HEK293 (cell line): ENCODE data around the gene DARS2.

Experiments
- CTCF ChIA-PET: fragments of 350-600 bp; formaldehyde crosslinking; extraction: SDS; loops from one replicate; lab custom pipeline; 2021; ENCODE audit warnings: antibody characterized with exemption; lab: Yijun Ruan, JAX
- POLR2A ChIA-PET: fragments of 300-600 bp; formaldehyde crosslinking; extraction: SDS; loops from one replicate; lab custom pipeline; 2020; ENCODE audit warnings: antibody characterized with exemption, inconsistent platforms; lab: Yijun Ruan, JAX
- H3K27ac ChIP-seq: fragments of 200-500 bp; sonication (Bioruptor generic); 2 replicates; pipeline ENCODE4 v1.5.1; 2014; ENCODE audit warnings: low read depth, low read length, control low read depth, inconsistent platforms; ENCODE audit errors: extremely low read depth
- H3K36me3 ChIP-seq, 2 experiments: fragments of 200-500 bp in 1 of 2; sonication (Bioruptor generic) in 1 of 2; 1 replicate in 1 of 2; 2 replicates in 1 of 2; pipeline ENCODE4 v1.5.1; 2014 to 2017; ENCODE audit warnings: inconsistent platforms in 2 of 2, low read length in 2 of 2; ENCODE audit not compliant: control insufficient read depth in 2 of 2, insufficient read depth in 1 of 2
- H3K4me1 ChIP-seq: fragments of 200-500 bp; sonication (Bioruptor generic); 2 replicates; pipeline ENCODE4 v1.5.1; 2014; ENCODE audit warnings: mild to moderate bottlenecking, low read length, inconsistent platforms; ENCODE audit not compliant: control insufficient read depth, insufficient read depth
- H3K4me3 ChIP-seq: 2 replicates; pipeline ENCODE4 v1.5.1; 2011; ENCODE audit warnings: low read depth, mild to moderate bottlenecking, control low read depth, low read length, moderate library complexity
- H3K9me3 ChIP-seq: fragments of 200-500 bp; sonication (Bioruptor generic); 2 replicates; pipeline ENCODE4 v1.5.1; 2014; ENCODE audit warnings: low read depth, low read length, inconsistent platforms; ENCODE audit not compliant: control insufficient read depth, insufficient read depth
- PRDM1 ChIP-seq: fragments of 450-650 bp; formaldehyde crosslinking; IDR thresholded peaks from 2 replicates; pipeline ENCODE4; 2016; ENCODE audit warnings: missing biosample characterization, missing genetic modification characterization
- PRDM4 ChIP-seq: fragments of 450-650 bp; formaldehyde crosslinking; IDR thresholded peaks from 2 replicates; pipeline ENCODE4 v1.5.1; 2017; ENCODE audit warnings: missing biosample characterization, missing genetic modification characterization
- REPIN1 ChIP-seq: fragments of 450-650 bp; formaldehyde crosslinking; IDR thresholded peaks from 2 replicates; pipeline ENCODE4 v1.5.1; 2017; ENCODE audit warnings: missing biosample characterization, missing genetic modification characterization, low read depth
- SP2 ChIP-seq: fragments of 450-650 bp; formaldehyde crosslinking; IDR thresholded peaks from 2 replicates; pipeline ENCODE4 v1.5.1; 2016; ENCODE audit warnings: missing biosample characterization, missing genetic modification characterization
- TSHZ1 ChIP-seq: fragments of 450-650 bp; formaldehyde crosslinking; IDR thresholded peaks from 2 replicates; pipeline ENCODE4 v1.5.1; 2016; ENCODE audit warnings: missing biosample characterization, missing genetic modification characterization, borderline replicate concordance
- ZFP3 ChIP-seq: fragments of 450-650 bp; formaldehyde crosslinking; IDR thresholded peaks from 2 replicates; pipeline ENCODE4 v1.5.1; 2016; ENCODE audit warnings: low read depth, missing biosample characterization, missing genetic modification characterization
- ZFP69B ChIP-seq: fragments of 450-650 bp; formaldehyde crosslinking; IDR thresholded peaks from 2 replicates; pipeline ENCODE4 v1.5.1; 2016; ENCODE audit warnings: missing biosample characterization, missing genetic modification characterization
- ZNF132 ChIP-seq: fragments of 450-650 bp; formaldehyde crosslinking; IDR thresholded peaks from 2 replicates; pipeline ENCODE4 v1.5.1; 2017; ENCODE audit warnings: missing biosample characterization, missing genetic modification characterization, borderline replicate concordance
- ZNF146 ChIP-seq: fragments of 450-650 bp; formaldehyde crosslinking; IDR thresholded peaks from 2 replicates; pipeline ENCODE4 v1.5.1; 2016; ENCODE audit warnings: missing biosample characterization, missing genetic modification characterization
- ZNF175 ChIP-seq: fragments of 450-650 bp; formaldehyde crosslinking; IDR thresholded peaks from 2 replicates; pipeline ENCODE4 v1.5.1; 2016; ENCODE audit warnings: missing biosample characterization, missing genetic modification characterization
- ZNF19 ChIP-seq: fragments of 450-650 bp; formaldehyde crosslinking; IDR thresholded peaks from 2 replicates; pipeline ENCODE4; 2016; ENCODE audit warnings: missing biosample characterization, missing genetic modification characterization, low read depth
- ZNF248 ChIP-seq: fragments of 450-650 bp; formaldehyde crosslinking; IDR thresholded peaks from 2 replicates; pipeline ENCODE4 v1.5.1; 2017; ENCODE audit warnings: missing biosample characterization, missing genetic modification characterization
- ZNF266 ChIP-seq: fragments of 450-650 bp; formaldehyde crosslinking; IDR thresholded peaks from 2 replicates; pipeline ENCODE4 v1.5.1; 2016; ENCODE audit warnings: missing biosample characterization, missing genetic modification characterization, low read depth
- ZNF341 ChIP-seq: fragments of 450-650 bp; formaldehyde crosslinking; IDR thresholded peaks from 2 replicates; pipeline ENCODE4; 2016; ENCODE audit warnings: low read depth, missing biosample characterization, missing genetic modification characterization
- ZNF350 ChIP-seq: fragments of 450-650 bp; formaldehyde crosslinking; IDR thresholded peaks from 2 replicates; pipeline ENCODE4 v1.5.0; 2017; ENCODE audit warnings: missing biosample characterization, mild to moderate bottlenecking, missing genetic modification characterization
- ZNF416 ChIP-seq: fragments of 450-650 bp; formaldehyde crosslinking; IDR thresholded peaks from 2 replicates; pipeline ENCODE4 v1.5.1; 2016; ENCODE audit warnings: missing biosample characterization, missing genetic modification characterization
- ZNF473 ChIP-seq: fragments of 450-650 bp; formaldehyde crosslinking; IDR thresholded peaks from 2 replicates; pipeline ENCODE4 v1.5.1; 2017; ENCODE audit warnings: missing biosample characterization, missing genetic modification characterization
- ZNF530 ChIP-seq: fragments of 450-650 bp; formaldehyde crosslinking; IDR thresholded peaks from 2 replicates; pipeline ENCODE4 v1.5.1; 2016; ENCODE audit warnings: low read depth, missing biosample characterization, missing genetic modification characterization
- ZNF596 ChIP-seq: fragments of 450-650 bp; IDR thresholded peaks from 2 replicates; pipeline ENCODE4 v1.5.0; 2018; ENCODE audit warnings: missing biosample characterization, mild to moderate bottlenecking, missing genetic modification characterization, moderate library complexity
- ZNF626 ChIP-seq: fragments of 450-650 bp; sonication (Bioruptor Pico); formaldehyde crosslinking; IDR thresholded peaks from 2 replicates; pipeline ENCODE4 v1.5.1; 2018; ENCODE audit warnings: missing biosample characterization, missing genetic modification characterization, inconsistent platforms
- ZNF660 ChIP-seq: fragments of 450-650 bp; IDR thresholded peaks from 2 replicates; pipeline ENCODE4 v1.5.1; 2018; ENCODE audit warnings: missing biosample characterization, mild to moderate bottlenecking, missing genetic modification characterization
- ZNF76 ChIP-seq: fragments of 450-650 bp; formaldehyde crosslinking; IDR thresholded peaks from 2 replicates; pipeline ENCODE4; 2016; ENCODE audit warnings: low read depth, missing biosample characterization, missing genetic modification characterization, borderline replicate concordance
- ZSCAN23 ChIP-seq: fragments of 450-650 bp; formaldehyde crosslinking; IDR thresholded peaks from 2 replicates; pipeline ENCODE4 v1.5.1; 2016; ENCODE audit warnings: missing biosample characterization, missing genetic modification characterization
- TF ChIP-seq, protein P1 (sequence below): fragments of 450-650 bp; formaldehyde crosslinking; optimal IDR thresholded peaks from 2 replicates; pipeline ENCODE3; 2016; ENCODE audit warnings: missing biosample characterization, mild to moderate bottlenecking, missing genetic modification characterization
- TF ChIP-seq, protein P2 (sequence below): fragments of 450-650 bp; IDR thresholded peaks from 2 replicates; pipeline ENCODE4 v1.5.1; 2018; ENCODE audit warnings: missing biosample characterization, mild to moderate bottlenecking, missing genetic modification characterization

Gene DARS2

GRCh38 chr1:173823781-173824314 lies 625 bp upstream of the DARS2 start (continued):
- no peak for TF ChIP-seq ZNF350 (tag by site-specific recombination)
- no peak for TF ChIP-seq REPIN1 (tag by site-specific recombination)
- TF ChIP-seq PRDM1 (tag by site-specific recombination): no peak

- TF ChIP-seq ZNF132 (tag by site-specific recombination) (no peak), ZNF248 (tag by site-specific recombination) (no peak), ZFP3 (tag by site-specific recombination) (no peak), TSHZ1 (tag by site-specific recombination) (no peak), SP2 (no peak), ZNF660 (tag by site-specific recombination) (no peak), ZNF530 (tag by site-specific recombination) (no peak), ZNF416 (tag by site-specific recombination) (no peak), ZNF19 (tag by site-specific recombination) (no peak), PRDM4 (no peak), ZSCAN23 (tag by site-specific recombination) (no peak), ZNF341 (tag by site-specific recombination) (no peak), ZNF76 (tag by site-specific recombination) (no peak), ZNF266 (tag by site-specific recombination) (no peak), ZNF596 (no peak)
- H3K4me1 ChIP-seq: no peaks in the 10 kb centered on the region; the same call in 1 of the 2 replicates
- H3K4me3 ChIP-seq: no peak overlapping the region
- no peaks in the 10 kb centered on the region for H3K9me3 ChIP-seq
- H3K36me3 ChIP-seq: peaks cover 12 to 32% of the 10 kb centered on the region in 2 experiments
- POLR2A ChIA-PET: no interaction called here
- CTCF ChIA-PET: interaction anchor here (1.3 kb wide), 1 partner anchor 10 kb away, joined by 3 read pairs; no protein-coding TSS in a partner anchor
- H3K27ac ChIP-seq: no peak overlapping the region
Observed at GRCh38 chr1:173827611-173828010, 3.1 kb downstream of the DARS2 start.

- H3K4me1 ChIP-seq: no peaks in the 10 kb centered on the region
- peaks cover 54 to 71% of the 10 kb centered on the region in 2 experiments for H3K36me3 ChIP-seq
- ChIA-PET POLR2A (interaction anchor here (0.6 kb wide), 1 partner anchor 1307 kb away, joined by 3 read pairs; no protein-coding TSS in a partner anchor), CTCF (interaction anchor here (0.5 kb wide), 1 partner anchor 578 kb away, joined by 3 read pairs; no protein-coding TSS in a partner anchor)
- H3K4me3 ChIP-seq: no peak overlapping the region
- H3K27ac ChIP-seq: no peak overlapping the region
- H3K9me3 ChIP-seq: no peaks in the 10 kb centered on the region
- TF ChIP-seq, protein P1, sequence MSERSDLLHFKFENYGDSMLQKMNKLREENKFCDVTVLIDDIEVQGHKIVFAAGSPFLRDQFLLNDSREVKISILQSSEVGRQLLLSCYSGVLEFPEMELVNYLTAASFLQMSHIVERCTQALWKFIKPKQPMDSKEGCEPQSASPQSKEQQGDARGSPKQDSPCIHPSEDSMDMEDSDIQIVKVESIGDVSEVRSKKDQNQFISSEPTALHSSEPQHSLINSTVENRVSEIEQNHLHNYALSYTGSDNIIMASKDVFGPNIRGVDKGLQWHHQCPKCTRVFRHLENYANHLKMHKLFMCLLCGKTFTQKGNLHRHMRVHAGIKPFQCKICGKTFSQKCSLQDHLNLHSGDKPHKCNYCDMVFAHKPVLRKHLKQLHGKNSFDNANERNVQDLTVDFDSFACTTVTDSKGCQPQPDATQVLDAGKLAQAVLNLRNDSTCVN (tag by site-specific recombination): no peak
- no peak for TF ChIP-seq ZNF473
- TF ChIP-seq, protein P2, sequence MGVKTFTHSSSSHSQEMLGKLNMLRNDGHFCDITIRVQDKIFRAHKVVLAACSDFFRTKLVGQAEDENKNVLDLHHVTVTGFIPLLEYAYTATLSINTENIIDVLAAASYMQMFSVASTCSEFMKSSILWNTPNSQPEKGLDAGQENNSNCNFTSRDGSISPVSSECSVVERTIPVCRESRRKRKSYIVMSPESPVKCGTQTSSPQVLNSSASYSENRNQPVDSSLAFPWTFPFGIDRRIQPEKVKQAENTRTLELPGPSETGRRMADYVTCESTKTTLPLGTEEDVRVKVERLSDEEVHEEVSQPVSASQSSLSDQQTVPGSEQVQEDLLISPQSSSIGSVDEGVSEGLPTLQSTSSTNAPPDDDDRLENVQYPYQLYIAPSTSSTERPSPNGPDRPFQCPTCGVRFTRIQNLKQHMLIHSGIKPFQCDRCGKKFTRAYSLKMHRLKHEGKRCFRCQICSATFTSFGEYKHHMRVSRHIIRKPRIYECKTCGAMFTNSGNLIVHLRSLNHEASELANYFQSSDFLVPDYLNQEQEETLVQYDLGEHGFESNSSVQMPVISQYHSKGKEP (tag by site-specific recombination): no peak
- TF ChIP-seq ZNF175 (tag by site-specific recombination): no peak
- no peak for TF ChIP-seq ZFP69B (tag by site-specific recombination)
- no peak for TF ChIP-seq ZNF626
- TF ChIP-seq ZNF146 (tag by site-specific recombination): no peak
Observed at GRCh38 chr1:173832748-173833147, 8.3 kb downstream of the DARS2 start.
